K562 (cell line): ENCODE measurements around the gene PLIN5. TPM values are rescaled to one million over a fixed set of nuclear protein-coding genes. Genes with fewer than 3 reads are reported as not detected.

Experiments
- CEBPG ChIP-seq, 3 experiments: fragments of 200-800 bp in 1 of 3; sonication (Bioruptor generic) in 1 of 3; sonication (generic) in 1 of 3; formaldehyde crosslinking in 1 of 3; IDR thresholded peaks in 2 of 3; conservative IDR thresholded peaks in 1 of 3; 2 replicates each; pipeline versions ENCODE4 v1.6.1 to v1.8.0; 2016 to 2022; ENCODE audit warnings: missing compliant biosample characterization in 2 of 3, missing genetic modification characterization in 2 of 3, mild to moderate bottlenecking in 1 of 3, missing genetic modification reagents in 1 of 3
- CHD4 ChIP-seq: fragments of 200-600 bp; sonication (generic); IDR thresholded peaks from 3 replicates; pipeline ENCODE4 v1.6.1; 2012; ENCODE audit warnings: low read depth, mild to moderate bottlenecking, mixed read lengths, low read length, inconsistent platforms; ENCODE audit not compliant: insufficient read depth, insufficient replicate concordance, poor library complexity, severe bottlenecking
- GATA2 ChIP-seq: sonication (generic); formaldehyde crosslinking; IDR thresholded peaks from 2 replicates; pipeline ENCODE4 v1.4.0; 2020; ENCODE audit warnings: mild to moderate bottlenecking, missing genetic modification reagents
- HCFC1 ChIP-seq: IDR thresholded peaks from 2 replicates; pipeline ENCODE4 v1.6.1; 2012; ENCODE audit warnings: low read depth, low read length, improper control_type of control experiment
- NR2C1 ChIP-seq, 2 experiments: fragments of 450-650 bp; IDR thresholded peaks; 2 replicates each; pipeline ENCODE4 v1.6.1; 2017; ENCODE audit warnings: mild to moderate bottlenecking in 2 of 2, antibody characterized with exemption in 1 of 2, inconsistent platforms in 1 of 2, missing compliant biosample characterization in 1 of 2, missing genetic modification characterization in 1 of 2
- NR3C1 ChIP-seq: sonication (generic); formaldehyde crosslinking; IDR thresholded peaks from 2 replicates; pipeline ENCODE4 v1.8.1; 2022; ENCODE audit warnings: missing genetic modification reagents
- POLR2AphosphoS5 ChIP-seq: IDR thresholded peaks from 2 replicates; pipeline ENCODE4 v1.6.1; 2011; ENCODE audit warnings: mild to moderate bottlenecking, low read depth, low read length, moderate library complexity; ENCODE audit not compliant: control insufficient read depth, insufficient read depth
- TFAM ChIP-seq: fragments of 250-450 bp; sonication (Bioruptor Pico); conservative IDR thresholded peaks from 2 replicates; pipeline ENCODE4 v1.5.0; 2021; ENCODE audit warnings: mild to moderate bottlenecking, moderate library complexity
- ZC3H8 ChIP-seq: fragments of 450-650 bp; IDR thresholded peaks from 2 replicates; pipeline ENCODE4 v1.6.1; 2017
- ZEB2 ChIP-seq: fragments of 450-650 bp; IDR thresholded peaks from 2 replicates; pipeline ENCODE4 v1.6.1; 2016
- ZNF436 ChIP-seq: fragments of 250-450, 450-650 bp; sonication (Bioruptor Pico); formaldehyde crosslinking; IDR thresholded peaks from 2 replicates; pipeline ENCODE4 v1.7.0; 2020; ENCODE audit warnings: mild to moderate bottlenecking
- ZNF586 ChIP-seq: fragments of 450-650 bp; formaldehyde crosslinking; conservative IDR thresholded peaks from 2 replicates; pipeline ENCODE4 v1.4.0; 2020; ENCODE audit warnings: mild to moderate bottlenecking, moderate library complexity
- polyA plus RNA-seq, 8 experiments: library from polyadenylated mRNA; depleted of rRNA in 4 of 8; stranded (reverse) in 5 of 8; unstranded in 3 of 8; fragments of >200 nt; fragmentation: Nextera tagmentation in 2 of 8; fragmentation: Illumina TruSeq in 1 of 8; extraction: Ambion mirVana in 2 of 8; extraction: Trizol in 1 of 8; gene quantifications; 2 replicates each; pipeline versions ENCODE4 v1.2.1 to v1.2.3, GENCODE V29; 2011 to 2014; ENCODE audit warnings: inconsistent platforms in 1 of 8, missing spikeins in 1 of 8
- total RNA-seq, 7 experiments: library from RNA; depleted of rRNA in 6 of 7; stranded (reverse); fragments of >200 nt in 6 of 7; fragmentation: Illumina TruSeq in 2 of 7; extraction: Trizol in 2 of 7; gene quantifications; 2 replicates each; pipeline versions ENCODE4 v1.2.1 to v1.2.3, GENCODE V29; 2011 to 2021; ENCODE audit warnings: low replicate concordance in 1 of 7
- TF ChIP-seq, protein P1 (sequence below): conservative IDR thresholded peaks from 2 replicates; pipeline ENCODE4 v1.6.1; 2011; ENCODE audit warnings: low read depth, mild to moderate bottlenecking, low read length; ENCODE audit not compliant: control insufficient read depth
- TF ChIP-seq, protein P2 (sequence below): fragments of 450-650 bp; conservative IDR thresholded peaks from 2 replicates; pipeline ENCODE4 v1.6.1; 2016; ENCODE audit warnings: missing genetic modification characterization, low read depth, mild to moderate bottlenecking, control low read depth, missing compliant biosample characterization
- TF ChIP-seq, protein P3 (sequence below): fragments of 250-450 bp; sonication (Bioruptor Pico); IDR thresholded peaks from 2 replicates; pipeline ENCODE4 v1.8.0; 2022; ENCODE audit warnings: inconsistent platforms, mild to moderate bottlenecking, moderate library complexity, borderline replicate concordance
- TF ChIP-seq, protein P4 (sequence below): fragments of 450-650 bp; IDR thresholded peaks from 2 replicates; pipeline ENCODE4 v1.7.1; 2018; ENCODE audit warnings: mild to moderate bottlenecking, low read depth; ENCODE audit not compliant: partially characterized antibody

The PLIN5 gene
- total and polyA plus RNA-seq, 9 of the 15 experiments (the other 6 are each of a cell fraction or from before 2014, with no cell fraction given) = 0.04 to 1.3 (median 0.50) TPM

GRCh38 chr19:4577020-4577782 is 42.2 kb upstream of the PLIN5 start (continued):
- no peak for TF ChIP-seq ZNF586 (CRISPR knock-in tag)
- TF ChIP-seq NR2C1 (IDR thresholded peaks at IDR 0.05) = no peak
- TF ChIP-seq NR2C1 (tag; IDR thresholded peaks at IDR 0.05) = no peak
- TF ChIP-seq ZEB2 = no peak
- TF ChIP-seq CEBPG (CRISPR knock-in tag; IDR thresholded peaks at IDR 0.05) = peak; percentile 51; the same call in 1 of the 2 replicates
- TF ChIP-seq CEBPG (tag; conservative IDR thresholded peaks at IDR 0.05 in 1 of 2, IDR thresholded peaks at IDR 0.05 in 1 of 2) = no peak
- no peak for TF ChIP-seq POLR2AphosphoS5
- TF ChIP-seq GATA2 (CRISPR knock-in tag) = 0 out of 2 replicates have a peak, but pooled peaks have one; percentile 22
- TF ChIP-seq, protein P1, sequence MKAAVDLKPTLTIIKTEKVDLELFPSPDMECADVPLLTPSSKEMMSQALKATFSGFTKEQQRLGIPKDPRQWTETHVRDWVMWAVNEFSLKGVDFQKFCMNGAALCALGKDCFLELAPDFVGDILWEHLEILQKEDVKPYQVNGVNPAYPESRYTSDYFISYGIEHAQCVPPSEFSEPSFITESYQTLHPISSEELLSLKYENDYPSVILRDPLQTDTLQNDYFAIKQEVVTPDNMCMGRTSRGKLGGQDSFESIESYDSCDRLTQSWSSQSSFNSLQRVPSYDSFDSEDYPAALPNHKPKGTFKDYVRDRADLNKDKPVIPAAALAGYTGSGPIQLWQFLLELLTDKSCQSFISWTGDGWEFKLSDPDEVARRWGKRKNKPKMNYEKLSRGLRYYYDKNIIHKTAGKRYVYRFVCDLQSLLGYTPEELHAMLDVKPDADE = peak; percentile 75; the same call in 1 of the 2 replicates
- no peak for TF ChIP-seq ZC3H8
- TF ChIP-seq, protein P2, sequence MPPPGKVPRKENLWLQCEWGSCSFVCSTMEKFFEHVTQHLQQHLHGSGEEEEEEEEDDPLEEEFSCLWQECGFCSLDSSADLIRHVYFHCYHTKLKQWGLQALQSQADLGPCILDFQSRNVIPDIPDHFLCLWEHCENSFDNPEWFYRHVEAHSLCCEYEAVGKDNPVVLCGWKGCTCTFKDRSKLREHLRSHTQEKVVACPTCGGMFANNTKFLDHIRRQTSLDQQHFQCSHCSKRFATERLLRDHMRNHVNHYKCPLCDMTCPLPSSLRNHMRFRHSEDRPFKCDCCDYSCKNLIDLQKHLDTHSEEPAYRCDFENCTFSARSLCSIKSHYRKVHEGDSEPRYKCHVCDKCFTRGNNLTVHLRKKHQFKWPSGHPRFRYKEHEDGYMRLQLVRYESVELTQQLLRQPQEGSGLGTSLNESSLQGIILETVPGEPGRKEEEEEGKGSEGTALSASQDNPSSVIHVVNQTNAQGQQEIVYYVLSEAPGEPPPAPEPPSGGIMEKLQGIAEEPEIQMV (tag) = peak; percentile 98
- no peak for TF ChIP-seq NR3C1 (CRISPR knock-in tag)
- TF ChIP-seq TFAM (CRISPR knock-in tag) = no peak
- TF ChIP-seq, protein P3, sequence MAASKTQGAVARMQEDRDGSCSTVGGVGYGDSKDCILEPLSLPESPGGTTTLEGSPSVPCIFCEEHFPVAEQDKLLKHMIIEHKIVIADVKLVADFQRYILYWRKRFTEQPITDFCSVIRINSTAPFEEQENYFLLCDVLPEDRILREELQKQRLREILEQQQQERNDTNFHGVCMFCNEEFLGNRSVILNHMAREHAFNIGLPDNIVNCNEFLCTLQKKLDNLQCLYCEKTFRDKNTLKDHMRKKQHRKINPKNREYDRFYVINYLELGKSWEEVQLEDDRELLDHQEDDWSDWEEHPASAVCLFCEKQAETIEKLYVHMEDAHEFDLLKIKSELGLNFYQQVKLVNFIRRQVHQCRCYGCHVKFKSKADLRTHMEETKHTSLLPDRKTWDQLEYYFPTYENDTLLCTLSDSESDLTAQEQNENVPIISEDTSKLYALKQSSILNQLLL = no peak
- no peak for TF ChIP-seq ZNF436
- peak; percentile 84 for TF ChIP-seq HCFC1
- no peak for TF ChIP-seq CHD4
- TF ChIP-seq, protein P4, sequence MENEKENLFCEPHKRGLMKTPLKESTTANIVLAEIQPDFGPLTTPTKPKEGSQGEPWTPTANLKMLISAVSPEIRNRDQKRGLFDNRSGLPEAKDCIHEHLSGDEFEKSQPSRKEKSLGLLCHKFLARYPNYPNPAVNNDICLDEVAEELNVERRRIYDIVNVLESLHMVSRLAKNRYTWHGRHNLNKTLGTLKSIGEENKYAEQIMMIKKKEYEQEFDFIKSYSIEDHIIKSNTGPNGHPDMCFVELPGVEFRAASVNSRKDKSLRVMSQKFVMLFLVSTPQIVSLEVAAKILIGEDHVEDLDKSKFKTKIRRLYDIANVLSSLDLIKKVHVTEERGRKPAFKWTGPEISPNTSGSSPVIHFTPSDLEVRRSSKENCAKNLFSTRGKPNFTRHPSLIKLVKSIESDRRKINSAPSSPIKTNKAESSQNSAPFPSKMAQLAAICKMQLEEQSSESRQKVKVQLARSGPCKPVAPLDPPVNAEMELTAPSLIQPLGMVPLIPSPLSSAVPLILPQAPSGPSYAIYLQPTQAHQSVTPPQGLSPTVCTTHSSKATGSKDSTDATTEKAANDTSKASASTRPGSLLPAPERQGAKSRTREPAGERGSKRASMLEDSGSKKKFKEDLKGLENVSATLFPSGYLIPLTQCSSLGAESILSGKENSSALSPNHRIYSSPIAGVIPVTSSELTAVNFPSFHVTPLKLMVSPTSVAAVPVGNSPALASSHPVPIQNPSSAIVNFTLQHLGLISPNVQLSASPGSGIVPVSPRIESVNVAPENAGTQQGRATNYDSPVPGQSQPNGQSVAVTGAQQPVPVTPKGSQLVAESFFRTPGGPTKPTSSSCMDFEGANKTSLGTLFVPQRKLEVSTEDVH = no peak
